Muscle layer of colon (tissue), 2 donors: Measurements from ENCODE around the gene RASL11A.
"Not testable (repeated sequence)": the region's sequence is repeated elsewhere in the genome, so short reads cannot be mapped to it uniquely, and the experiment has no call there.

Experiments
- H3K27ac ChIP-seq: one replicate; pipeline ENCODE4 v1.7.0; 2013; ENCODE audit warnings: low read depth, mild to moderate bottlenecking, low read length, moderate library complexity
- H3K27me3 ChIP-seq, 2 donors: one replicate each; pipeline ENCODE4 v1.7.0; 2013; ENCODE audit warnings: low read length in 2 of 2, mild to moderate bottlenecking in 2 of 2; ENCODE audit not compliant: insufficient read depth in 2 of 2, control insufficient read depth in 1 of 2
- H3K36me3 ChIP-seq: one replicate; pipeline ENCODE4 v1.7.0; 2013; ENCODE audit warnings: mild to moderate bottlenecking, low read length; ENCODE audit not compliant: insufficient read depth
- H3K4me1 ChIP-seq: one replicate; pipeline ENCODE4 v1.7.0; 2013; ENCODE audit warnings: mild to moderate bottlenecking, low read length; ENCODE audit not compliant: insufficient read depth
- H3K4me3 ChIP-seq, 2 donors: one replicate each; pipeline ENCODE4 v1.7.0; 2013; ENCODE audit warnings: low read length in 2 of 2, low read depth in 1 of 2, mild to moderate bottlenecking in 1 of 2, moderate library complexity in 1 of 2
- H3K9ac ChIP-seq: one replicate; pipeline ENCODE4 v1.7.0; 2013; ENCODE audit warnings: low read length
- H3K9me3 ChIP-seq: one replicate; pipeline ENCODE4 v1.7.0; 2013; ENCODE audit warnings: mild to moderate bottlenecking, low read length
- donor health status: abdominal sarcoma.
- donor health status: Adenocarcinoma of cecum.

The RASL11A gene

GRCh38 chr13:27322443-27322842, 51.8 kb downstream of the RASL11A start:
- not testable (repeated sequence) for H3K4me3 ChIP-seq, H3K36me3 ChIP-seq, H3K27me3 ChIP-seq, H3K9ac ChIP-seq, H3K9me3 ChIP-seq, H3K27ac ChIP-seq, H3K4me1 ChIP-seq
